ENCODE data around the gene HES7. TPM values are rescaled to one million over a fixed set of nuclear protein-coding genes. Genes with fewer than 3 reads are reported as not detected.

HES7 gene
- polyA plus RNA-seq, 1 donor from 2014 or later: 15.3 TPM

DNA sequence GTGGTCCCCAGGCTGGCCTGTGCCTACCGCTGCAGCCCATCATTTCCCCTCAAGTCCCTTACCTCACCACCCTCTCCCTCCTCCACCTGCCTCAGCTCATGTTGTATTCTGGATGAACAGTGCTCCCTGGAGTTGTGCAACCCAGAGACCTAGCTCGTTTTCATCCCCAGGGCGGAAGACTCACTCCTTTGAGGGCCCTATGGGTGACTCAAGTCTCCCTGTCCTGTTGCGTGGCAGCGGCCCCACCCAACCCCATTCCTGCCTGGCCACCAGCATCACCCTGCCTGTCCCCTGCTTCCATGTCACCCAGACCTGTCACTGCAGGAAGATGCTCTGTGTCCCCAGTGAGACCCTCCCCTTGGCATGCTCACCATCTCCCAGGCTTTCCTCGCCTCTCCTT is 39.7 kb downstream of the HES7 start:
- Histone ChIP-seq H2AFZ (ENCODE audit: low read depth, low read length) (no peak overlapping the region), H3K4me3 (ENCODE audit: low read length) (no peak overlapping the region), H3F3A (ENCODE audit: insufficient read depth, low read length, poor library complexity, severe bottlenecking) (no peaks in the 10 kb centered on the region), H3K27ac (ENCODE audit: low read length) (no peak overlapping the region), H3K27me3 (ENCODE audit: insufficient read depth, low read depth, low read length) (peaks cover 15% of the 10 kb centered on the region), H3K36me3 (ENCODE audit: insufficient read depth, low read length) (no peaks in the 10 kb centered on the region), H3K79me2 (replicated peaks; ENCODE audit: insufficient read depth, low read length) (no peaks in the 10 kb centered on the region), H3K4me2 (ENCODE audit: low read length) (no peak overlapping the region), H3K9me3 (ENCODE audit: low read length) (no peaks in the 10 kb centered on the region), H3K9ac (ENCODE audit: low read length) (no peak overlapping the region), H4K20me1 (ENCODE audit: insufficient read depth) (no peaks in the 10 kb centered on the region), H3K9me2 (ENCODE audit: insufficient read depth, low read length) (no peaks in the 10 kb centered on the region)
- TF ChIP-seq TAF1 (IDR thresholded peaks at IDR 0.05; ENCODE audit: low read depth): no peak
- no peak for TF ChIP-seq MXI1 (conservative IDR thresholded peaks at IDR 0.05; ENCODE audit: poor library complexity, severe bottlenecking)

DNA sequence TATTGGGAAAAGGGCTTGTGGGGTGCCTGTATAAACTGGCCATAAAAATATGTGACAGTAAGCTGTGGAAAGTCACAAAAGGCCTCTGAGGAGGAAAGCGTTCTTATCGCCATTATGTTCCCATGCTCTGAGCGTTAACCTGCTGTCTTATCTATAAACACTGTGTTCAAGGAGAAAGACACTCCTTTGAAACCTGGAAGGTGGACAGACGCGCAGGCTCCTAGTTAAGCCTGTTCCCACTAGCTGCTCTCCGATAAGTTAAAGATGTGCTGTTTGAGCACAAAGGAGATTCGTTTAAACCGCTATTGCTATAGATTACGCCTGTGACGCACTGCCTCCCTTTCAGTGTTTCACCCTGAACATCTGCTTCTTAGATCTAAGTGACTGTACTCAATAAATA is 41.6 kb downstream of the HES7 start:
- H3K27me3 ChIP-seq (ENCODE audit: insufficient read depth, low read depth, low read length): peaks cover 28% of the 10 kb centered on the region

DNA sequence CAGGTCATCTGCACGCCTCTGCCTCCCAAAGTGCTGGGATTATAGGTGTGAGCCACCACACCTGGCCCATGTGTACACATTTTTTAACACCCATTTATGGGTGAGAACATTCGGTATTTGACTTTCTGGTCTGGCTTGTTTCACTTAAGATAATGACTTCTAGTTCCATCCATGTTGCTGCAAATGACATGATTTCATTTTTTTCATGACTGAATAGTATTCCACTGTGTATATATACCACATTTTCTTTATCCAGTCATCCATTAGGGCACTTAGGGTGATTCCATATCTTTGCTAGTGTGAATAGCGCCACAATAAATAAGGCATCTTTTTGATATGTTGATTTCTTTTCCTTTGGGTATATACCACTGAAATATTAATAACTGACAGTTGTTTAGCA is 42.0 kb downstream of the HES7 start:
- H3K27ac ChIP-seq (ENCODE audit: low read length): no peak overlapping the region
- no peaks in the 10 kb centered on the region for H3K9me2 ChIP-seq (ENCODE audit: insufficient read depth, low read length)
- no peaks in the 10 kb centered on the region for H3K9me3 ChIP-seq (ENCODE audit: low read length)
- no peaks in the 10 kb centered on the region for H3F3A ChIP-seq (ENCODE audit: insufficient read depth, low read length, poor library complexity, severe bottlenecking)
- H3K9ac ChIP-seq (ENCODE audit: low read length): no peak overlapping the region
- H3K4me2 ChIP-seq (ENCODE audit: low read length): no peak overlapping the region
- no peaks in the 10 kb centered on the region for H3K79me2 ChIP-seq (replicated peaks; ENCODE audit: insufficient read depth, low read length)
- no peaks in the 10 kb centered on the region for H4K20me1 ChIP-seq (ENCODE audit: insufficient read depth)
- H3K4me3 ChIP-seq (ENCODE audit: low read length): no peak overlapping the region
- H2AFZ ChIP-seq (ENCODE audit: low read depth, low read length): no peak overlapping the region
- H3K36me3 ChIP-seq (ENCODE audit: insufficient read depth, low read length): no peaks in the 10 kb centered on the region
- H3K27me3 ChIP-seq (ENCODE audit: insufficient read depth, low read depth, low read length): peaks cover 32% of the 10 kb centered on the region
- no peak for TF ChIP-seq MXI1 (conservative IDR thresholded peaks at IDR 0.05; ENCODE audit: poor library complexity, severe bottlenecking)
- TF ChIP-seq, protein P1, sequence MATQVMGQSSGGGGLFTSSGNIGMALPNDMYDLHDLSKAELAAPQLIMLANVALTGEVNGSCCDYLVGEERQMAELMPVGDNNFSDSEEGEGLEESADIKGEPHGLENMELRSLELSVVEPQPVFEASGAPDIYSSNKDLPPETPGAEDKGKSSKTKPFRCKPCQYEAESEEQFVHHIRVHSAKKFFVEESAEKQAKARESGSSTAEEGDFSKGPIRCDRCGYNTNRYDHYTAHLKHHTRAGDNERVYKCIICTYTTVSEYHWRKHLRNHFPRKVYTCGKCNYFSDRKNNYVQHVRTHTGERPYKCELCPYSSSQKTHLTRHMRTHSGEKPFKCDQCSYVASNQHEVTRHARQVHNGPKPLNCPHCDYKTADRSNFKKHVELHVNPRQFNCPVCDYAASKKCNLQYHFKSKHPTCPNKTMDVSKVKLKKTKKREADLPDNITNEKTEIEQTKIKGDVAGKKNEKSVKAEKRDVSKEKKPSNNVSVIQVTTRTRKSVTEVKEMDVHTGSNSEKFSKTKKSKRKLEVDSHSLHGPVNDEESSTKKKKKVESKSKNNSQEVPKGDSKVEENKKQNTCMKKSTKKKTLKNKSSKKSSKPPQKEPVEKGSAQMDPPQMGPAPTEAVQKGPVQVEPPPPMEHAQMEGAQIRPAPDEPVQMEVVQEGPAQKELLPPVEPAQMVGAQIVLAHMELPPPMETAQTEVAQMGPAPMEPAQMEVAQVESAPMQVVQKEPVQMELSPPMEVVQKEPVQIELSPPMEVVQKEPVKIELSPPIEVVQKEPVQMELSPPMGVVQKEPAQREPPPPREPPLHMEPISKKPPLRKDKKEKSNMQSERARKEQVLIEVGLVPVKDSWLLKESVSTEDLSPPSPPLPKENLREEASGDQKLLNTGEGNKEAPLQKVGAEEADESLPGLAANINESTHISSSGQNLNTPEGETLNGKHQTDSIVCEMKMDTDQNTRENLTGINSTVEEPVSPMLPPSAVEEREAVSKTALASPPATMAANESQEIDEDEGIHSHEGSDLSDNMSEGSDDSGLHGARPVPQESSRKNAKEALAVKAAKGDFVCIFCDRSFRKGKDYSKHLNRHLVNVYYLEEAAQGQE (IDR thresholded peaks at IDR 0.05; ENCODE audit: borderline replicate concordance): no peak

More for the DNA sequence above, 41.6 kb downstream of the HES7 start:
- TF ChIP-seq TAF1 (IDR thresholded peaks at IDR 0.05; ENCODE audit: low read depth) (no peak), MXI1 (conservative IDR thresholded peaks at IDR 0.05; ENCODE audit: poor library complexity, severe bottlenecking) (no peak)
- TF ChIP-seq, protein P1 (IDR thresholded peaks at IDR 0.05; ENCODE audit: borderline replicate concordance): no peak
- Histone ChIP-seq H3F3A (ENCODE audit: insufficient read depth, low read length, poor library complexity, severe bottlenecking) (no peaks in the 10 kb centered on the region), H3K9me2 (ENCODE audit: insufficient read depth, low read length) (no peaks in the 10 kb centered on the region), H3K4me2 (ENCODE audit: low read length) (no peak overlapping the region), H2AFZ (ENCODE audit: low read depth, low read length) (no peak overlapping the region), H3K79me2 (replicated peaks; ENCODE audit: insufficient read depth, low read length) (no peaks in the 10 kb centered on the region), H4K20me1 (ENCODE audit: insufficient read depth) (no peaks in the 10 kb centered on the region), H3K9me3 (ENCODE audit: low read length) (no peaks in the 10 kb centered on the region), H3K4me3 (ENCODE audit: low read length) (no peak overlapping the region), H3K36me3 (ENCODE audit: insufficient read depth, low read length) (no peaks in the 10 kb centered on the region), H3K9ac (ENCODE audit: low read length) (no peak overlapping the region), H3K27ac (ENCODE audit: low read length) (no peak overlapping the region)

Data from neural cell (in vitro differentiated cells).